Measurements from ENCODE around the gene IBTK. TPM values are rescaled to one million over a fixed set of nuclear protein-coding genes. Genes with fewer than 3 reads are reported as not detected.
"Not testable (repeated sequence)": the region's sequence is repeated elsewhere in the genome, so short reads cannot be mapped to it uniquely, and the experiment has no call there.

The IBTK gene, protein sequence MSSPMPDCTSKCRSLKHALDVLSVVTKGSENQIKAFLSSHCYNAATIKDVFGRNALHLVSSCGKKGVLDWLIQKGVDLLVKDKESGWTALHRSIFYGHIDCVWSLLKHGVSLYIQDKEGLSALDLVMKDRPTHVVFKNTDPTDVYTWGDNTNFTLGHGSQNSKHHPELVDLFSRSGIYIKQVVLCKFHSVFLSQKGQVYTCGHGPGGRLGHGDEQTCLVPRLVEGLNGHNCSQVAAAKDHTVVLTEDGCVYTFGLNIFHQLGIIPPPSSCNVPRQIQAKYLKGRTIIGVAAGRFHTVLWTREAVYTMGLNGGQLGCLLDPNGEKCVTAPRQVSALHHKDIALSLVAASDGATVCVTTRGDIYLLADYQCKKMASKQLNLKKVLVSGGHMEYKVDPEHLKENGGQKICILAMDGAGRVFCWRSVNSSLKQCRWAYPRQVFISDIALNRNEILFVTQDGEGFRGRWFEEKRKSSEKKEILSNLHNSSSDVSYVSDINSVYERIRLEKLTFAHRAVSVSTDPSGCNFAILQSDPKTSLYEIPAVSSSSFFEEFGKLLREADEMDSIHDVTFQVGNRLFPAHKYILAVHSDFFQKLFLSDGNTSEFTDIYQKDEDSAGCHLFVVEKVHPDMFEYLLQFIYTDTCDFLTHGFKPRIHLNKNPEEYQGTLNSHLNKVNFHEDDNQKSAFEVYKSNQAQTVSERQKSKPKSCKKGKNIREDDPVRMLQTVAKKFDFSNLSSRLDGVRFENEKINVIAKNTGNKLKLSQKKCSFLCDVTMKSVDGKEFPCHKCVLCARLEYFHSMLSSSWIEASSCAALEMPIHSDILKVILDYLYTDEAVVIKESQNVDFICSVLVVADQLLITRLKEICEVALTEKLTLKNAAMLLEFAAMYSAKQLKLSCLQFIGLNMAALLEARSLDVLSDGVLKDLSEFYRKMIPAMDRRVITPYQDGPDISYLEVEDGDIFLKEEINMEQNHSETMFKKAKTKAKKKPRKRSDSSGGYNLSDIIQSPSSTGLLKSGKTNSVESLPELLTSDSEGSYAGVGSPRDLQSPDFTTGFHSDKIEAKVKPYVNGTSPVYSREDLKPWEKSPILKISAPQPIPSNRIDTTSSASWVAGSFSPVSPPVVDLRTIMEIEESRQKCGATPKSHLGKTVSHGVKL (N-terminal part only)
- 37.8 TPM for polyA plus RNA-seq (2013, experiment 1 of 2; ENCODE audit: insufficient read length)
- 42.1 TPM for polyA plus RNA-seq (2013, experiment 2 of 2; ENCODE audit: insufficient read length)

DNA sequence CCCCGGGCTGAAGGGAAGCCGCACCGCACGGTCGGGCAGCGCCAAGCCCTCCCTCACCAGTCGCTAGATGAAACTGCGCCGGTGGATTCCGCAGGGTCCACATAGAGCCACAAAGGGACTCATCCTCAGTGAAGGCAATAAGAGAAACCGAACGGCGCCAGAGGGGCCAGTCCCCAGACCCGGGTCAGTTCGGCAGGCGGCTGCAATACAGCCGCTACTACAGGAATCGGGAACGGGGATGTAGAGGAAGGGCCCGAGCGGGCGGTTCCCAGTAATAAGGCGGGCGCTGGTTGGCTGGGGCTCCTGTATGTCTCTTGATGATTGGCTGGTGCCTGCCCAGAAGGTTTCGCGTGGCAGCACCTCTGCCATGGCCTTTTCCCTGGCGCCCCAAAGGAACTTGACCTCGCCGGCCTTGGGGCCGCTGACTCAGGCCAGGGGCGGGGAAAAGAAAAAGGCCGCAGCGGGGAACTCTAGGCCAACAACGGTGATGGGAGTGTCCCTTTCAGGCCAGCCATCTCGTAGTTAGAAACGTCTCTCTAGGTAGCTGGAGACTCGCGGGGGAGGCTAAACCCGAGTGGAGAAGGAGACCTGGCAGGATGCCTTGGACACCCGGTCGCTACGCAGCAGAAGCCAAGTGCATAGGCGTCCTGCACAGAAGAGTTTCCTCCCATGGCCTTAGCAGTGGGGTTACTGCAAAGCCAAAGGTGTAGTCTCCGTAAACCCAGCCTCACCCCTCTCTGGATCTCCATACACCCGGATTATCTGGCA is at the start of gene IBTK:
Gene IBTK (minus strand): TSS at position 240 of the 768 bp plus-strand sequence. CDS start 7,258 bp downstream, outside the sequence.
- peak; percentile 94 for DNase-seq

DNA sequence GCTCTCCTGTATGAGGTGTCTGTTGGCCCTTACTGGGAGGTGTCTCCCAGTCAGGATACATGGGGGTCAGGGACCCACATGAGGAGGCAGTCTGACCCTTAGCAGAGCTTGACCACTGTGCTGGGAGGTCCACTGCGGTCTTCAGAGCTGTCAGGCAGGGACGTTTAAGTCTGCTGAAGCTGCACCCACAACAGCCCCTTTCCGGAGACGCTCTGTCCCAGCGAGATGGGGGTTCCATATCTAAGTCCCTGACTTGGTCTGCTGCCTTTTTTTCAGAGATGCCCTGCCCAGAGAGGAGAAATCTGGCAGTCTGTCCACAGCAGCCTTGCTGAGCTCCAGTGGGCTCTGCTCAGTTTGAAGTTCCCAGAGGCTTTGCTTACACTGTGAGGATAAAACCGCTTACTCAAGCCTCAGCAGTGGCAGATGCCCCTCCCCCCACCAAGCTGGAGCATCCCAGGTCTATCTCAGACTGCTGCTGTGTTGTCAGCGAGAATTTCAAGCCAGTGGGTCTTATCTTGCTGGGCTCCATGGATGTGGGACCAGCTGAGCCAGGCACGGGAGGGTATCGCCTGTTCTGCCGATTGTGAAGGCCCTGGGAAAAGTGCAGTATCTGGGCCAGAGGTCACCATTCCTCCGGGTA is 36.3 kb upstream of the IBTK start:
- no peak for DNase-seq

DNA sequence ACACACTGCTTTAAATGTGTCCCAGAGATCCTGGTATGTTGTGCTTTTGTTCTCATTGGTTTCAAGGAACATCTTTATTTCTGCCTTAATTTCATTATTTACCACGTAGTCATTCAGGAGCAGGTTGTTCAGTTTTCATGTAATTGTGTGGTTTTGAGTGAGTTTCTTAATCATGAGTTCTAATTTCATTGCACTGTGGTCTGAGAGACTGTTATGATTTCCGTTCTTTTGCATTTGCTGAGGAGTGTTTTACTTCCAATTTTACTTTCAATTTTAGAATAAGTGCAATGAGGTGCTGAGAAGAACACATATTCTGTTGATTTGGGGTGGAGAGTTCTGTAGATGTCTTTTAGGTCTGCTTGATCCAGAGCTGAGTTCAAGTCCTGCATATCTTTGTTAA is 34.0 kb upstream of the IBTK start:
- DNase-seq = not testable (repeated sequence)

DNA sequence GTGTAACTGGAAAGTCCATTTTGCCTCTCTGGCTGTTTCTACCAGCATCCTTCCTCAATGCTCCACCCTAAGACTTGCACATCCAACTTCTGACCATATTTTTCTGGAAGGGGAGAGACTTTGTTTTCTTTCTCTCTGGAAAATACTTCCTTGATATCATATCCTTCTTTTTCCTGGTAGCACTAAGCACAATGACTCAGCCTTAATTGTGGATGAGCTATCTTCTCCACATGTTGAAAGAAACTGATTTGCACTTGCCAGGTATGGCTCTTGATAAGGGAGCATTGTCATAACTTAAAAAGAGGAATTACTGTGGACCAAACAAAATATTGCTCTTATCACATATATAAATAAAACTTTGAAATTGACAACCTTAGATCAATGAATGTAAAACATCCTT is 30.1 kb upstream of the IBTK start:
- no peak for DNase-seq

DNA sequence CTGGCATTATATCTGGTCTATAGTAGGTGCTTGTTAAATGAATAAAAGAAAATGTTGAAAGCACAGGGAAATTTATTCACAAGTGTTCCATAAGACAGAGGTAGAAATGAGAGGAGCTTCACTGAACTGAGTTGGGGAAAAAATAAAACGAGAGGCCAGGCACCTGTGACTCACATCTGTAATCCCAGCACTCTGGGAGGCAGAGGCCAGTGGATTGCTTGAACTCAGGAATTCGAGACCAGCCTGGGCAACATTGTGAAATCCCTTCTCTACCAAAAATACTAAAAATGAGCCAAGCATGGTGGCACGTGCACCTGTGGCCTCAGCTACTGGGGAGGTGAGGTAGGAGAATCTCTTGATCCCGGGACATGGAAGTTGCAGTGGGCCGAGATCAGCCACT is 28.1 kb upstream of the IBTK start:
- no peak for DNase-seq

DNA sequence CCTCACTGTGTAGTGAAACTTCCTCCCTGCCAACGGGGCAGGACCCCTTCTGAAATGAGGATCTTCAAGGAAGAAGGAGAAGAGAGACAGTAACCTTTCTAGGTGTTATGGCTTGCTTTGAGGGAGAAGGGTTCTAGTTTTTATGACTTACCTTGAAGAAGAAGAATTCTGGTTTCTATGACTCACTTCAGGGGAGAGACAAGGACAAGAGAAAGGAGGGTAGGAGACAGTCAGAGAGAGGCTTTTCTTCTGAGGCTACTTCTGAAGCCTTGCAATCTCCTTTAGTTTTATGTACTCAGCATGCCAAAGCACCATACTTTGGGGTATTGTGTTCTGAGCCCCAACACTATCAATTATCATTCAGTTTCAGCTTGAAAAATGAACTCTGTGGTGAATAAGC is 25.8 kb upstream of the IBTK start:
- DNase-seq = no peak

DNA sequence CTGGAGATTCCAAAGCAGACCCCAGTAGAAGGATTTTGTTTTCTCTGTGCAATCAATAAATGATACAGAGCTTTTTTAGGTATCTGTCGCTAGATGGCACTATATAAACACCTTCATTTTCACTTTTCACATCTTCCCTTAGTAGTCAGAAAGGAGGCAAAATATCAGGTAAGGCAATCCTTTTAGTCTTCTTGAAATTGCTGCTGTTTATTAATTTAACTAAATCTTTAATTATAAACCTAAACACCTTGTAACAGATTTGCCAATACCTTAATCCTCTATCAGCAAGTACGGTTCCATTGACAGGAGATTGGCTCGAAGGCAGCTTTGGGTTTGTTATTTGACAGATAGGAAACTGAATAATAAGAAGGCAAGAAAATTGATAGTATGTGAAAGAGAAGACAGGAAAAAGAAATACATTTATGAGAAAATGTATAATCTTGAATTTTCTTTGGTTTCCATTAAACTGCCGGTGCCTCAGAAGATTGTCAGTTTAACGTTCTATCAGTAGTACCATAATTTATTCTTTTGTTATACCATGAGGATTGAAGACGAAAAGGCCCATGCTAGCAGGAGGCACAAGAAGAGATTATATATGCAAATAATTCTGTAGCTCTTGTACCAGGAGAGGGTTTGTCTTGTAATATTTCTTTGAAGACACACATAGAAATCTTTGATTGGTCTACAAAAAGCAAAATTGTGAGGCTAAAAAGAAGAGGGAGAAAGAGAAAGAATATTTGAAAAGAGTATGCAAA is 23.5 kb upstream of the IBTK start:
- peak; percentile 43 for DNase-seq

DNA sequence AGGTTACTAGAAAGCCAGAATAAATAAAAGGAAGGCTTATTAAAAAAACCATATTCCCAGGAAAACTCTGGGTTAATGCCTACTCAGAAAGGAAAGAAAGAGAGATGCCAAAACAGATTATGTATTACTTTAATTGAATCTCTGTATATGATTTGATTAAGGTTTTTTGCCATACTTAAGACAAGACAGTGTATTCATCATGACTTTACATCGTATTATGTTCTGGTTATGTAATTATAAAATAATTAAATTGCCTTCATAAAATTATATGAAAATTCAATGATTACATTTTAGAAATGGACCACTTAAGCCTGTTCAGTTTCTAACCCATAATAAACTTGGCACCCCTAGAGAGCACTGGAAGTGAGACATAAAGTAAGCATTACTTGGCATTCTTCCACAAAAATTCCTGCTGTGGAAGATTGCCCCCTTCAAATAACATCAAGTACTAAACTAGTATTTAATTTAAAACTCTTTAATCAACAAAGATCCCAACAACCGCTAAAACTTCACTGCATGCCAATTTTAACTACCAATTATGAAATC is 20.8 kb upstream of the IBTK start:
- peak; percentile 51 for DNase-seq

DNA sequence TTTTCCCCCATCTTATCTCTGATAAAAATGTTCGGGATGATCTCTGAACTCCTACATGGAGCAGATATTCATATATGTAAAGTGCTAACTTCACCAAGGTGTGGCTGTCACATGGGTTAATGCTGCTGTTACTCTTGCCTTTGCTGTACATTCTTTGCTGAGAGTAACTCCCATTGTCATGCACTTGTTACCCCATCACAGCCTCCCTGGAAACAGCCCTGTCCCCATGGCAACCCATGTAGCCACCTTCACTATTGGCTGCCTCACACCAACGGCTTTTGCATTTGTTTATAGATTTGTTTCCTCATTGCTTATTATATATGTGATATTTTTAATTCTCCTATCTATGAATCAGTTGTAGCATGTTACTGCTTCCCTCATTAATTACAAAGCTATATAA is 17.3 kb upstream of the IBTK start:
- no peak for DNase-seq

DNA sequence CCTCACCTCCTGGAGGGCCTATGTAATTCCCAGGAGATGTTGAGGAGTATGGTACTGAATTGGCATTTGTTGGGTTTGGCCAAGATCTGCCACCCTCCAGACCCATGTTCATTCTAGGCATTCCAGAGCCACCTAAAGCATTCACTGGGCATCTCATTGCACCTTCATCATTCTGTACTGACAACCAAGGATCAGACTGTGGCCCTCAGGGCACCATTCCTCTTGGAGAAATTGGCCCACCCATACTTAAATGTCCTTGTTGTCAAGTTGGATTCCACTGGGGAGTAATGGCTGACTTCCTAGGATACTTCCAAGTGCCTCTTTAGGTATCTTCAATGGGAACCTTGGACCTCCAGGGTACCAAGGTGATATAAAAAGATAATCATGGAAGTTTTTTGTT is 16.8 kb upstream of the IBTK start:
- DNase-seq = no peak

DNA sequence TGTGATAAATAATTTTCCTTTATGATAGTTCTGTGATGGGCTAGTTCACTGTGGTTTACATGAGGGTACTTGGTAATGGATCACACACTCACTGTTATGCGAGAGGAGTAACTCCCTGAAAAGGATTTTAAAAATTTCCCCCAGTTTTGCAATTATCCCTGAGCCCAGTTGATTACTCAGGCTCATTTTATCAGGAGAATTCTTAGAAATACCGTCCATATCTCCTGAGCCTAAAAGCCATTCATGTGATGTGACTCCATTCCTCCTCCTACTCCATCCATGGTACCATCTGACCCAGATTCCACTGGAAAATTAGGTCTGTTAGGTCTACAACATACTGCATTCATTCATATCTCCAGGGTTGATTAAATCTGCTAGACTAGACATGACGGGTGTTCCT is 16.4 kb upstream of the IBTK start:
- DNase-seq = no peak

DNA sequence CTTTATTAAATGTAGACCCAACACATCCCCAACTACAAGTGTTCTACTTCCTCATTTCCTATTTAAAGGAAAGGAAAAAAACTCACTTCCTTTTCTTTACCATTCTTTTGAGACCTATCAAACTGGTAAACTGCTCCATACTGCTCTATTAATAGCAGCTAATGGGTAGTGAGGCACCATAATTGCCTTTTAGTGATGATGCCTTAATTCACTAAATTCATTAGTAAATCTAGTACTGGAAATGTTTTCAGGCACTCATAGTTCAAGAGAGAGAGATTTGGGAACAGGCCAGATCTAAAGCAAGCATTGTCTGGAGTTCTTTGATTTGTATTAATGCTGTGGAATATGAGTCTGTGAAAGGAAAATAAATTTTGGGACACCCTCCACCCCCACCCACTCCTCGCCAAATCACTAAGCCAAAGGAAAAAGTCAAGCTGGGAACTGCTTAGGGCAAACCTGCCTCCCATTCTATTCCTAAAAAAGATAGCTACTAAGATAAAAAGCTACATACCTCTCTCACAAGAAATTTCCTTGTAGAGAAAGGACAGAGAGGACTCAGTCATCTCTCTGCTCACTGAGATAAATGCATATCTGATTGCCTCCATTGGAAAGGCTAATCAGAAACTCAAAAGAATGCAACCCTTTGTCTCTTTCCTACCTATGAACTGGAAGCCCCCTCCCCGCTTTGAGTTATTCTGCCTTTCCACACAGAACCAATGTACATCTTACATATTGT is 13.6 kb upstream of the IBTK start:
- DNase-seq = no peak

DNA sequence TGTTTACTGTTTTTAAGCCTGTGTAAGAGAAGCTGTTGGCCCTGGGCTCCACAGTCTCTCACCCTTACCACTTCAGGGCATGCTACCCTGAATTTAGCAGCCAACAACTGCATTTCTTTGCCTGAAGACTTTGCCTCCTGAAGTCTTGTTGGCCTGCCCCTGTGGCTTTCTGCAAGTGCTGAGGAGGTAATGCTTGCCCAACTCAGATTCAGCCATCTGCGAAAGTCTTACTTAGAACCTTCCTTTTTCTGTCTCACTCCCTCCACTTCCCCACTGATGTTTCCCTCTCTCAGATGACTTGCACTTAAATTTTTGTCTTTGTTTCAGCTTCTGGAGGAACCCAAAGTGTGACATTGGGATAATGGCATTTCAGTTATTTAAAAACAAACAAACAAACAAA is 11.8 kb upstream of the IBTK start:
- DNase-seq = no peak

DNA sequence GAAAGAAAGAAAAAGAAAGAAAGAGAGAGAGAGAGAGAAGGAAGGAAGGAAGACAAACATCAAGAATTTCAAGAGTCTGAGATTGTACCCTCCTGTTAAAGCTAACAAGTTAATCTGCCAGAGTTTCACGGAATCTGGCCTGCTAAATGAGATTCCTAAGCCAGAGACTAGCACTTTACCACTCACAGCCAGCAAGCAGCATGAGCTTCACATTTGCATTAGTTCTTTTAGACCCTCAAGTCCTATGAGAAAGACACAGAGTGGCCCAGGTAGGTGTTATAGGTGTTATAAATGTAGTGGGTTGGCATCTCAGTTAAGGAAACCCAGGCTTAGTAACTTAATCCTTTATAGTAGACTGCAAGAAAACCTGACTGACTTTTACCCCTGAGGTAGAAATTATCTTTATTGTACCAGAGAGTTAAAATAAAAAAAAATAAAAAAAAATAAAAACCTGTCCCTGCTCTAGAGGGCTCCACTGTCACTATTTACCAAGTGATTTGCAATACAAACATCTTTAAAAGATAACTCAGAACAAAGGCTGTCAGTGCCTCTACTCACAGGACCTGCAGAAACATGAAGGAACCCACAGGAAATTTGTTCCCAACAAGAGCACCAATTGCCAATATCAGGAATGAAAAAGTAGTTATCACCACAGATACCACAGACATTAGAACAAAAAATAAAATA is 9.7 kb upstream of the IBTK start:
- DNase-seq = no peak

DNA sequence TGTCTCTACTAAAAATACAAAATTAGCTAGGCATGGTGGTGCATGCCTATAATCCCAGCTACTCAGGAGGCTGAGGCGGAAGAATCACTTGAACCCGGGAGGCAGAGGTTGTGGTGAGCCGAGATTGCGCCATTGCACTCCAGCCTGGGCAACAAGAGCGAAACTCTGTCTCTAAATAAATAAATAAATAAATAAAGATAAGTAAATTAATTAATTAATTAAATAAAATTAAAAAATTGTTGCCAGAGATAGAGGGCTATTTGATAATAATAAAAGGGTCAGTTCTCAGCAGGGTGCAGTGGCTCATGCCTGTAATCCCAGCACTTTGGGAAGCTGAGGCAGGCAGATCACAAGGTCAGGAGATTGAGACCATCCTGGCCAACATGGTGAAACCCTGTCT is 7.2 kb upstream of the IBTK start:
- not testable (repeated sequence) for DNase-seq

DNA sequence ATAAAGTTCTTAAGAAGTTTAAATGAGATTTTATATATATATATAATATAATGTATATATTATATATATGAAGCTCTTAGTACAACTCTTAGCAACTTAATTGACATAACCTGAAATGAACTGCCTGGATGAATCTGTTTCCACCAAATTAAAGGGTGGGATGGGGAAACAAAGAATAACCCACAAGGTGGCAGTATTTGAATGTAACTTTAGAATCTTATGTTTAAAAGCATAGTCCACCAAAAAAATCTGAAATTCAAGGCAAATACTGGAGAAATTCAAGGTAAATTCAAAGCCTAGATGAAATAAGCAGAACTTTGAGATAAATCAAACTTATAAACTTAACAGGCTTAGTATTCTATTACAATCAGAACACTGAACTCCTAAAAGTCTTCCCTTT is 4.4 kb upstream of the IBTK start:
- DNase-seq = peak; percentile 45

DNA sequence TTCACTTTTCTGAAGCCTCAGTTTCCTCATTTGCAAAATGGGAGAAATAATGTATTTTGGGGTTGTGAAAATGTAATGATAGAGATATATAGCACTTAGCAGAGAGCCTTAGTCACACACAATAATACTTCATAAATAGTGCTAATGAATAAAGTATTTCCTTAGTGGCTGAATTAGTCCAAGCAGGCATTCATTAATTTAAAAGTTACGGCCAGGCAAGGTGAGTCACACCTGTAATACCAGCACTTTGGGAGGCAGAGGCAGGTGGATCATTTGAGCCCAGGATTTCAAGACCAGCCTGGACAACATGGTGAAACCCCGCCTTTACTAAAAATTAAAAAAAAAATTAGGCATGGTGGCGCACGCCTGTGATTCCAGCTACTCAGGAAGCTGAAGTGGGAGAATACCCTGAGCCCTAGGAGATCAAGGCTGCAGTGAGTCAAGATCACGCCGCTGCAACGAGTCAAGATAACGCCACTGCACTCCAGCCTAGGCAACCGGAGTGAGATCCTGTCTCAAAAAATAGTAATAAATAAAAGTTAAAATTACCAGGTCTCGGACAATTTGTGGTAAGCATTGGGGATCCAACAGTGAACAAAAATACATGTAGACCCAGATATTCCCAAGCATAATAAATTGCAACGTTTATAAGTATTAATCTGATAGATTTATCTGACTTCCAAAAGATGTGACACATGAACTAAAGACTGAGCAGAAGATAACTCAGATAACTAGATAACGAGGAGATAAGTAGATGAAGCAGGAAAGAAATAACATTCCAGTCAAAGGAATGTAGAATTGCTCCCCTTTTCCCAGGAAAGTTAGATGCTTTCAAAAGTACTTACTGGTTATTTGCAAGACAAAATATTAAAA is 2.1 kb upstream of the IBTK start:
- DNase-seq = no peak

DNA sequence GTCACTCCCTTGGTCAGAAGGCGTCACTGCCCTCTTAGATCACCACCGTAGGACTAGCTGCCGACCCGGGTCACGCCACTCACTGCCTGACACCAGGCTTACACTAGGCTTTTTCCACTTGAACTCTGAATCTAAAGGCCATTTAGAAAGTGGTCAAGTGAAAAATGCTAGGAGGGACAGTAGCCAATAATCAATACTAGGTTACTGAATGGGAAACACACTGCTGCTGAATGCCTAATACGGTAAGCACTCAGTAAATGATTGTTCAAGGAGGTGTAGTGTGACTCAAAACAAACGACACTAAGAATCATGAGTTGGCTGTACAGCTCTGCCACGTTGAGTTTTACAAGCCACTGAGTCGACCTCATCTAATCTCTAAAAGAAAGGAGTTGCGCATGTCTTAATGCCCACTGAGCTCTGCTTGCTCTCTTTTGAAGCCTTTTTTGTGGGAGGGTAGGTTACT is 760 bp upstream of the IBTK start:
- DNase-seq = peak; percentile 22

Data from fibroblast of skin of scalp (primary cell).